Stimulated activated CD4-positive, alpha-beta T cell treated with anti-CD3 and anti-CD28 coated beads, Interleukin-2, amount 100 ng/mL, for 48 hours (primary cell): ENCODE results near the gene CMC2.

Experiments used
- DNase-seq, 2 donors: peaks; one replicate each; pipeline ENCODE4 v3.0.0-alpha.2; 2020

CMC2 gene

DNA sequence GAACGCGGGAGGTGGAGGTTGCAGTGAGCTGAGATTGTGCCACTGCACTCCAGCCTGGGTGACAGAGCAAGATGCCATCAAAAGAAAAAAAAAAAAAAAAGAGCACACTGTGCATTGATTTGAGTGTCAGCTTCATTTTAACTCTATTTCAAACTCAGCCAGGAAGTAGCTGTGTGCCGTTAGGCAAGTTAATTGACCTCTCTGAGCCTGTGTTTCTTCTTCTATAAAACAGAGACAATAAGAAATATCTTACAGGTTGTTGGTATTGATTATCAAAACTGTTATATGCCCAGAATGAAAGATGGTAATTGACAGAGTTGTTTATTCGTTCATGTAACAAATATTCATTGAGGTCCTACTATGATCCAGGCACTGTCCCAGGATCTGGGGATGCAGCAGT is 83.3 kb downstream of the CMC2 start:
- no peak for DNase-seq
